ENCODE measurements around the gene ACD. TPM values are rescaled to one million over a fixed set of nuclear protein-coding genes. Genes with fewer than 3 reads are reported as not detected.

ACD gene
- total RNA-seq, 1 donor from 2014 or later = 21.3 TPM

- H3K36me3 Mint-ChIP-seq (ENCODE audit: unreplicated experiment) = peaks cover 9% of the 10 kb centered on the region
- H3K27ac Mint-ChIP-seq (ENCODE audit: unreplicated experiment) = no peak overlapping the region
- TF ChIP-seq CTCF (IDR thresholded peaks at IDR 0.05) = no peak
- H3K4me1 Mint-ChIP-seq (ENCODE audit: unreplicated experiment) = no peaks in the 10 kb centered on the region
- DNase-seq (ENCODE audit: extremely low spot score, unreplicated experiment) = no peak
- H3K9me3 Mint-ChIP-seq (ENCODE audit: unreplicated experiment) = no peaks in the 10 kb centered on the region
- no peaks in the 10 kb centered on the region for H3K27me3 Mint-ChIP-seq (ENCODE audit: unreplicated experiment)
- no peak overlapping the region for H3K4me3 Mint-ChIP-seq (ENCODE audit: unreplicated experiment)
These were observed 20.2 kb upstream of the ACD start for GRCh38 chr16:67679935-67680897.

GRCh38 chr16:67678354-67679023, 18.4 kb upstream of the ACD start:
- Mint-ChIP-seq H3K36me3 (ENCODE audit: unreplicated experiment) (peaks cover 9% of the 10 kb centered on the region), H3K4me3 (ENCODE audit: unreplicated experiment) (no peak overlapping the region), H3K9me3 (ENCODE audit: unreplicated experiment) (no peaks in the 10 kb centered on the region), H3K27me3 (ENCODE audit: unreplicated experiment) (no peaks in the 10 kb centered on the region), H3K4me1 (ENCODE audit: unreplicated experiment) (peaks cover 11% of the 10 kb centered on the region), H3K27ac (ENCODE audit: unreplicated experiment) (no peak overlapping the region)
- no peak for TF ChIP-seq CTCF (IDR thresholded peaks at IDR 0.05)
- DNase-seq (ENCODE audit: extremely low spot score, unreplicated experiment) = no peak

GRCh38 chr16:67677712-67678111, 17.7 kb upstream of the ACD start:
- H3K27ac Mint-ChIP-seq (ENCODE audit: unreplicated experiment) = no peak overlapping the region
- no peak overlapping the region for H3K4me3 Mint-ChIP-seq (ENCODE audit: unreplicated experiment)
- H3K4me1 Mint-ChIP-seq (ENCODE audit: unreplicated experiment) = peaks cover 16% of the 10 kb centered on the region
- peaks cover 7% of the 10 kb centered on the region for H3K36me3 Mint-ChIP-seq (ENCODE audit: unreplicated experiment)
- H3K27me3 Mint-ChIP-seq (ENCODE audit: unreplicated experiment) = no peaks in the 10 kb centered on the region
- TF ChIP-seq CTCF (IDR thresholded peaks at IDR 0.05) = no peak
- DNase-seq (ENCODE audit: extremely low spot score, unreplicated experiment) = no peak
- no peaks in the 10 kb centered on the region for H3K9me3 Mint-ChIP-seq (ENCODE audit: unreplicated experiment)

- no peaks in the 10 kb centered on the region for H3K27me3 Mint-ChIP-seq (ENCODE audit: unreplicated experiment)
- H3K4me3 Mint-ChIP-seq (ENCODE audit: unreplicated experiment) = no peak overlapping the region
- TF ChIP-seq CTCF (IDR thresholded peaks at IDR 0.05) = no peak
- H3K27ac Mint-ChIP-seq (ENCODE audit: unreplicated experiment) = no peak overlapping the region
- H3K4me1 Mint-ChIP-seq (ENCODE audit: unreplicated experiment) = peaks cover 20% of the 10 kb centered on the region
- H3K36me3 Mint-ChIP-seq (ENCODE audit: unreplicated experiment) = peaks cover 2% of the 10 kb centered on the region
- H3K9me3 Mint-ChIP-seq (ENCODE audit: unreplicated experiment) = no peaks in the 10 kb centered on the region
- no peak for DNase-seq (ENCODE audit: extremely low spot score, unreplicated experiment)
These were observed 16.9 kb upstream of the ACD start for GRCh38 chr16:67676939-67677338.

- H3K9me3 Mint-ChIP-seq (ENCODE audit: unreplicated experiment) = no peaks in the 10 kb centered on the region
- H3K4me3 Mint-ChIP-seq (ENCODE audit: unreplicated experiment) = no peak overlapping the region
- H3K4me1 Mint-ChIP-seq (ENCODE audit: unreplicated experiment) = peaks cover 20% of the 10 kb centered on the region
- no peak for DNase-seq (ENCODE audit: extremely low spot score, unreplicated experiment)
- no peak overlapping the region for H3K27ac Mint-ChIP-seq (ENCODE audit: unreplicated experiment)
- no peak for TF ChIP-seq CTCF (IDR thresholded peaks at IDR 0.05)
- no peaks in the 10 kb centered on the region for H3K27me3 Mint-ChIP-seq (ENCODE audit: unreplicated experiment)
- H3K36me3 Mint-ChIP-seq (ENCODE audit: unreplicated experiment) = peaks cover 2% of the 10 kb centered on the region
These were observed 16.5 kb upstream of the ACD start for GRCh38 chr16:67676516-67676915.
